ENCODE results near the gene GDF11. TPM values are rescaled to one million over a fixed set of nuclear protein-coding genes. Genes with fewer than 3 reads are reported as not detected.

GDF11 gene
- total and polyA plus RNA-seq, 2 of the 8 experiments (the other 6 are each of a cell fraction or from before 2014, with no cell fraction given) = 12.1 to 15.1 TPM

GRCh38 chr12:55728186-55728938 is 14.6 kb upstream of the GDF11 start:
- DNase-seq (ENCODE audit: low read depth in 1 of 2, low spot score in 2 of 2) (no peak), FAIRE-seq (no peak)
- Histone ChIP-seq H4K5ac (ENCODE audit: insufficient read length, low read depth, low read length) (peak overlapping the region; percentile 63), H2BK20ac (ENCODE audit: low read length) (no peak overlapping the region), H3K23me2 (ENCODE audit: low read depth, low read length) (peaks cover 15% of the 10 kb centered on the region), H2AFZ (ENCODE audit: low read length) (no peak overlapping the region), H3K14ac (ENCODE audit: insufficient read length) (no peak overlapping the region), H2AK5ac (ENCODE audit: low read depth, low read length) (no peak overlapping the region), H3K4ac (replicated peaks; ENCODE audit: insufficient read length, low read depth, low read length) (peak overlapping the region; percentile 24), H3K27me3 (replicated peaks in 1 of 4; ENCODE audit: control insufficient read depth in 3 of 4, extremely low read depth in 1 of 4, insufficient read depth in 3 of 4, low read length in 3 of 4) (no peaks in the 10 kb centered on the region), H3K4me1 (replicated peaks in 1 of 4; ENCODE audit: control insufficient read depth in 3 of 4, insufficient read depth in 4 of 4, low read length in 3 of 4) (peaks cover 0 to 12% (median 10%) of the 10 kb centered on the region in 4 experiments; a peak in 6 of 7 replicates), H3K9me3 (ENCODE audit: insufficient read depth in 2 of 2, low read depth in 1 of 2, low read length in 1 of 2) (no peaks in the 10 kb centered on the region), H3K9ac (replicated peaks in 1 of 4; ENCODE audit: extremely low read depth in 1 of 4, low read depth in 3 of 4, low read length in 3 of 4) (peak overlapping the region; percentile 31 to 86 (median 68)), H3K27ac (ENCODE audit: low read depth, low read length) (peak overlapping the region; percentile 61; the same call in 1 of the 2 replicates), H3K56ac (replicated peaks; ENCODE audit: insufficient read length, low read depth, low read length) (peak overlapping the region; percentile 66), H3K36me3 (ENCODE audit: control insufficient read depth in 2 of 4, insufficient read depth in 4 of 4, low read length in 3 of 4) (peaks cover 6 to 29% (median 15%) of the 10 kb centered on the region in 4 experiments; a peak in 5 of 8 replicates), H3K4me2 (ENCODE audit: insufficient read depth in 1 of 2, low read depth in 2 of 2, low read length in 2 of 2) (peak overlapping the region; percentile 82 to 92), H2BK5ac (ENCODE audit: low read depth, low read length) (peak overlapping the region; percentile 77; the same call in 1 of the 2 replicates), H3K4me3 (ENCODE audit: extremely low read depth in 1 of 4, insufficient read depth in 2 of 4, low read depth in 3 of 4, low read length in 4 of 4) (peak overlapping the region; percentile 54 to 93 (median 90)), H3K79me1 (ENCODE audit: low read depth, low read length) (peaks cover 5% of the 10 kb centered on the region; the same call in 1 of the 2 replicates), H3K79me2 (ENCODE audit: control insufficient read depth in 1 of 2, insufficient read depth in 2 of 2, low read length in 2 of 2) (peaks cover 0 to 17% of the 10 kb centered on the region in 2 experiments; a peak in 2 of 4 replicates), H2BK15ac (ENCODE audit: low read length) (peak overlapping the region; percentile 65), H2BK120ac (replicated peaks; ENCODE audit: low read depth, low read length) (no peak overlapping the region), H2BK12ac (ENCODE audit: low read depth, low read length) (no peak overlapping the region), H4K8ac (ENCODE audit: extremely low read depth, insufficient read depth, low read length) (peak overlapping the region; percentile 70), H4K91ac (replicated peaks; ENCODE audit: insufficient read length, low read length) (peak overlapping the region; percentile 40), H3K18ac (ENCODE audit: extremely low read depth, low read length) (peak overlapping the region; percentile 85), H4K20me1 (replicated peaks in 1 of 2; ENCODE audit: control insufficient read depth in 1 of 2, insufficient read depth in 2 of 2, low read length in 2 of 2) (peaks cover 0 to 6% of the 10 kb centered on the region in 2 experiments), H3K23ac (ENCODE audit: insufficient read length) (no peak overlapping the region)
- POLR2A ChIA-PET (ENCODE audit: partially characterized antibody) = interaction anchor here (1.0 to 34.1 kb wide), 12 partner anchors 9 to 376 kb away, joined by 3 to 809 read pairs (median 10); partner anchors contain the start of genes BLOC1S1, ITGA7, ORMDL2 and PA2G4
- CTCF ChIA-PET (ENCODE audit: partially characterized antibody) = interaction anchor here (1.1 to 2.7 kb wide), 9 partner anchors 9 to 90 kb away, joined by 4 to 34 read pairs (median 12); partner anchors contain the start of genes ITGA7, ORMDL2, RDH5 and SARNP
- 2% methylated on average over 12 of the region's 61 CpGs; no CpG with 5 or more reads in 1 of the 2 experiments for WGBS, 2 experiments (ENCODE audit: extremely low coverage in 1 of 2, insufficient coverage in 1 of 2, insufficient read length in 1 of 2, insufficient replicate concordance in 2 of 2, low coverage in 1 of 2, low lambda C conversion rate in 2 of 2, missing lambda C conversion rate in 1 of 2)
- TF ChIP-seq FOSL1 (IDR thresholded peaks at IDR 0.05; ENCODE audit: insufficient read depth, low read depth, low read length) (no peak), CTCF (IDR thresholded peaks at IDR 0.05; ENCODE audit: control extremely low read depth in 1 of 3, insufficient read depth in 1 of 3, low read depth in 1 of 3, low read length in 3 of 3) (no peak), PHF8 (conservative IDR thresholded peaks at IDR 0.05; ENCODE audit: low read depth, low read length) (0 out of 2 replicates have a peak, but pooled peaks have one; percentile 13), USF2 (IDR thresholded peaks at IDR 0.05; ENCODE audit: low read length) (no peak), KDM5A (IDR thresholded peaks at IDR 0.05; ENCODE audit: low read length) (no peak), GABPA (IDR thresholded peaks at IDR 0.05; ENCODE audit: borderline replicate concordance, insufficient read depth, low read length) (0 out of 2 replicates have a peak, but pooled peaks have one; percentile 12)

Data from H1 (cell line).